Naive B cell (primary cell): ENCODE measurements around the gene GMEB2. TPM values are rescaled to one million over a fixed set of nuclear protein-coding genes. Genes with fewer than 3 reads are reported as not detected.
A peak's percentile ranks its signal among the peaks of the same experiment; 100 is the strongest.

ENCODE experiments used
- ATAC-seq, 2 donors: fragments of 150-1000 bp; cut with Tn5 transposase; 2 replicates each; pipeline ENCODE4 v1.10.0; 2021; ENCODE audit warnings: low read depth in 2 of 2, mild to moderate bottlenecking in 2 of 2, moderate library complexity in 2 of 2
- DNase-seq: peaks from one replicate; pipeline ENCODE4 v3.0.0; 2022
- H3K27ac Mint-ChIP-seq, 6 donors: one replicate each; pipeline ENCODE4 v1.8.0; 2020 to 2022; ENCODE audit warnings: mild to moderate bottlenecking in 6 of 6, mixed read lengths in 6 of 6, moderate library complexity in 5 of 6, inconsistent platforms in 2 of 6
- H3K27me3 Mint-ChIP-seq, 3 donors: one replicate each; pipeline ENCODE4 v1.8.0; 2021 to 2022; ENCODE audit warnings: mixed read lengths in 3 of 3, mild to moderate bottlenecking in 1 of 3
- H3K36me3 Mint-ChIP-seq, 2 donors: one replicate each; pipeline ENCODE4 v1.8.0; 2020 to 2022; ENCODE audit warnings: mixed read lengths in 2 of 2, inconsistent platforms in 1 of 2, mild to moderate bottlenecking in 1 of 2
- H3K4me1 Mint-ChIP-seq, 3 donors: one replicate each; pipeline ENCODE4 v1.8.0; 2020 to 2022; ENCODE audit warnings: mixed read lengths in 3 of 3, inconsistent platforms in 1 of 3, mild to moderate bottlenecking in 1 of 3, moderate library complexity in 1 of 3
- H3K4me3 Mint-ChIP-seq, 8 donors: one replicate each; pipeline ENCODE4 v1.8.0; 2020 to 2022; ENCODE audit warnings: mild to moderate bottlenecking in 8 of 8, mixed read lengths in 8 of 8, moderate library complexity in 8 of 8, inconsistent platforms in 2 of 8
- H3K9me3 Mint-ChIP-seq, 7 donors: one replicate each; pipeline ENCODE4 v1.8.0; 2020 to 2022; ENCODE audit warnings: mixed read lengths in 7 of 7, mild to moderate bottlenecking in 5 of 7, inconsistent platforms in 2 of 7, moderate library complexity in 1 of 7
- polyA plus RNA-seq, 6 donors: library from polyadenylated mRNA; unstranded; fragments of 300-500 nt; fragmentation: Illumina TruSeq; gene quantifications; one replicate each; pipeline ENCODE4 v1.2.3, GENCODE V29; 2021; ENCODE audit warnings: low read depth in 6 of 6

Gene GMEB2
- polyA plus RNA-seq, 6 donors from 2014 or later: 3.1 to 16.0 (median 8.6) TPM

DNA sequence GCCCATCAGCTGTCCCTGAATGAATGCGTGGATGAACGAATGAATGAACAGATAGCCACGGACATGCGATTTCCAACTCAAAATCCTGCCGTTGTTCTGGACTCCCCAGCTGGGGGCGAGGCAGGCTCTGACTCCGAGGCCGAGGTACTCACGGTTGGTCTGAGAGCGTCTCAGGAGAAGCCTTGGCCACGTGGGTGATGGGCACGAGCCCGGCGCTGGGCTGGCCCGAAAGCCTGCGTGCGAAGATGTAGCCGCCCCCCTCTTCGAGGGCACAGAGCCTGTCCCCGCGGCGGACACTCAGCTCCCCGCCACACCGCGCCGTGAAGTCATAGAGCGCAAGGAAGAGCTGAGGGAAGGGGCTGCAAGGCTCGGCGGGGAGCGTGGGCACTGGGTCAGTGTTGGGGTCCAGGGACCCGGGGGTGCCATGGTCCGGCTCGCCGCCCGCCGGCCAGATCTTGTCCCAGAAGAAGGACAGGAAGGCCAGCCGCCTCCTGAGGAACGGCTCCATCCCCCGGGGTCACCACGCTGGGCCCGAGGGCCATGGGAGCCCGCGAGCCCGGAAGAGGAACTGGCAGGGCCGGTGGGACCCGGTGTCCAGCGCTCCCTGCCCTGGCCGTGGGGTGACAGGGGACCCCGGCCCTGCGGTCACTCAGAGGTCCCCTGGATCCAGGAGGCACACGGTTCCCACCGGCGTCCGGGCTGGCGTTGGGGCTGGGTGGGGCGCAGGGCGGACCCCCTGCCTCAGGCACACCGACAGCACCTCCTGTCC, 79.8 kb downstream of the GMEB2 start:
- ATAC-seq (no peak), DNase-seq (no peak)
- no peak overlapping the region for H3K27ac Mint-ChIP-seq
- peaks cover 0 to 6% (median 0%) of the 10 kb centered on the region in 3 donors for H3K27me3 Mint-ChIP-seq
- H3K9me3 Mint-ChIP-seq: no peaks in the 10 kb centered on the region
- H3K36me3 Mint-ChIP-seq: no peaks in the 10 kb centered on the region
- peak overlapping the region in 1 of 8 donors; percentile 34 for H3K4me3 Mint-ChIP-seq
- peaks cover 45 to 62% (median 54%) of the 10 kb centered on the region in 3 donors for H3K4me1 Mint-ChIP-seq

- Mint-ChIP-seq H3K27me3 (peaks cover 0 to 6% (median 0%) of the 10 kb centered on the region in 3 donors), H3K27ac (no peak overlapping the region), H3K4me3 (no peak overlapping the region), H3K4me1 (peaks cover 44 to 58% (median 48%) of the 10 kb centered on the region in 3 donors), H3K9me3 (no peaks in the 10 kb centered on the region), H3K36me3 (no peaks in the 10 kb centered on the region)
- no peak for ATAC-seq
- DNase-seq: no peak
These were observed 80.5 kb downstream of the GMEB2 start for GRCh38 chr20:63546256-63546955.

DNA sequence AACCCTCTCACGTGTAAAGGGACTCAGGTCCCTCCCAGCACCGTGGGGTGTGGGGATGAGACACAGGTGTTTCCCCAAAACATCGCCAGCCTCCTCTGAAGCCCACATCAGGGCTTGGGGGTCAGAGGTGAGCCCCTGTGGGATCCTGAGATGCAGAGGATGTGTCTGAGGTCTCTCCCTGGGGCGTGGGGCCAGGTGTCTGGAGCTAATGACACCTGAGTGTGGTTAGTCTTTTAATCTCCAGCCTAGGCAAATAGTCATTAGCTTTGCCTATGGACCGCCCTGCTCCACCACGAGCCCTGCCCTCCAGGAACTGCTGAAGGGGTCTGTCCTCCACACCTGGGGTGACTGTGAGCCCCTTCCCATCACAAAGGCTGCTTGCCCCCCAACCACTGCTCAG, 81.1 kb downstream of the GMEB2 start:
- DNase-seq (no peak), ATAC-seq (peak; percentile 23 to 35)
- no peaks in the 10 kb centered on the region for H3K36me3 Mint-ChIP-seq
- no peaks in the 10 kb centered on the region for H3K9me3 Mint-ChIP-seq
- peaks cover 0 to 6% (median 0%) of the 10 kb centered on the region in 3 donors for H3K27me3 Mint-ChIP-seq
- peak overlapping the region in 1 of 6 donors; percentile 53 for H3K27ac Mint-ChIP-seq
- H3K4me1 Mint-ChIP-seq: peaks cover 39 to 58% (median 43%) of the 10 kb centered on the region in 3 donors
- H3K4me3 Mint-ChIP-seq: peak overlapping the region in 1 of 8 donors; percentile 3

- Mint-ChIP-seq H3K4me3 (peak overlapping the region in 2 of 8 donors; percentile 3 to 6), H3K36me3 (no peaks in the 10 kb centered on the region), H3K27me3 (peaks cover 0 to 2% (median 0%) of the 10 kb centered on the region in 3 donors), H3K9me3 (no peaks in the 10 kb centered on the region), H3K27ac (peak overlapping the region in 2 of 6 donors; percentile 53 to 81), H3K4me1 (peaks cover 36 to 54% (median 36%) of the 10 kb centered on the region in 3 donors)
- DNase-seq: no peak
- ATAC-seq: no peak
These were observed 81.9 kb downstream of the GMEB2 start for GRCh38 chr20:63544958-63545516.

- no peak for ATAC-seq
- Mint-ChIP-seq H3K27ac (no peak overlapping the region), H3K4me1 (peaks cover 30 to 48% (median 31%) of the 10 kb centered on the region in 3 donors), H3K27me3 (no peaks in the 10 kb centered on the region), H3K36me3 (no peaks in the 10 kb centered on the region), H3K4me3 (no peak overlapping the region), H3K9me3 (no peaks in the 10 kb centered on the region)
- no peak for DNase-seq
These were observed 82.5 kb downstream of the GMEB2 start for GRCh38 chr20:63544241-63544957.

DNA sequence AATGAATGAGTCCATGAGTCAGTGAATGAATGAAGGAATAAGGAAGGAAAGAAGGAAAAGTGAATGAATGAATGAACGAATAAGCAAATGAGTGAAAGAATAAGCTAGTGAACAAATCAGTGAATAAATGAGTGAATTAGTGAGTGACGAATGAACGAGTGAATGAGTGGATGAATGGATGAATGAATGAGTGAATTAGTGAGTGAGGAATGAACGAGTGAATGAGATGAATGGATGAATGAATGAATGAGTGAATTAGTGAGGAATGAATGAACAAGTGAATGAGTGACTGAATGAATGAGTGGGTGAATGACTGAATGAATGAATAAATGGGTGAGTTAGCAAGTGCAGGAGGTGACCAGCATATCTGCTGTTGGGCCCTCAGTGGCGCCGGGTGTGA, 83.2 kb downstream of the GMEB2 start:
- H3K4me3 Mint-ChIP-seq: peak overlapping the region in 1 of 8 donors; percentile 62
- no peak for ATAC-seq

GRCh38 chr20:63543131-63543530, 83.8 kb downstream of the GMEB2 start:
- no peaks in the 10 kb centered on the region for H3K27me3 Mint-ChIP-seq

More for the DNA sequence above, 83.2 kb downstream of the GMEB2 start:
- Mint-ChIP-seq H3K9me3 (no peaks in the 10 kb centered on the region), H3K27ac (peak overlapping the region in 1 of 6 donors; percentile 25), H3K4me1 (peaks cover 25 to 47% (median 27%) of the 10 kb centered on the region in 3 donors), H3K36me3 (no peaks in the 10 kb centered on the region), H3K27me3 (no peaks in the 10 kb centered on the region)
- no peak for DNase-seq

DNA sequence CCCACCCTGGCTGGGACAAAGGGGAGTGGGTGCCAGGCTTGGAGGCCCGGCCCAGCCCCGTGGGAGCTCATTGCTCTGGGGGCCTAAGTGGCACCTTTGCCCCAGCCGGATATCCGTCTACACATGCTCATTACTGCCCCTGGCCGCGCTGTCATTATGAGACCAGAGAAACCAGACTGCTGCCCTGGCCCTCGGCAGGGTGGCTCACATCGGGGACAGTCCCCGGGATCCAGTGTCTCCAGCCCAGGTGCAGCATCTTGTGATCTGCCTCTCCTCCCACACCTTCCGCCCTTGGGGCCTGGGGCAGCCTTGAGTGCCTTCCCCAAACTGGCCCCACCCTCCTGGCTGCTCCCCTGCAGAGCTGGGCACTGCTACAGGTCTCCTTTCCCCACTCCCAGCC, 84.2 kb downstream of the GMEB2 start:
- peaks cover 25 to 47% (median 26%) of the 10 kb centered on the region in 3 donors for H3K4me1 Mint-ChIP-seq

More at GRCh38 chr20:63543131-63543530, 83.8 kb downstream of the GMEB2 start:
- peak overlapping the region in 3 of 6 donors; percentile 74 to 89 (median 79) for H3K27ac Mint-ChIP-seq
- no peaks in the 10 kb centered on the region for H3K36me3 Mint-ChIP-seq
- peak overlapping the region in 1 of 8 donors; percentile 59 for H3K4me3 Mint-ChIP-seq
- H3K9me3 Mint-ChIP-seq: no peaks in the 10 kb centered on the region
- ATAC-seq (no peak), DNase-seq (no peak)
- H3K4me1 Mint-ChIP-seq: peaks cover 23 to 43% (median 24%) of the 10 kb centered on the region in 3 donors

DNA sequence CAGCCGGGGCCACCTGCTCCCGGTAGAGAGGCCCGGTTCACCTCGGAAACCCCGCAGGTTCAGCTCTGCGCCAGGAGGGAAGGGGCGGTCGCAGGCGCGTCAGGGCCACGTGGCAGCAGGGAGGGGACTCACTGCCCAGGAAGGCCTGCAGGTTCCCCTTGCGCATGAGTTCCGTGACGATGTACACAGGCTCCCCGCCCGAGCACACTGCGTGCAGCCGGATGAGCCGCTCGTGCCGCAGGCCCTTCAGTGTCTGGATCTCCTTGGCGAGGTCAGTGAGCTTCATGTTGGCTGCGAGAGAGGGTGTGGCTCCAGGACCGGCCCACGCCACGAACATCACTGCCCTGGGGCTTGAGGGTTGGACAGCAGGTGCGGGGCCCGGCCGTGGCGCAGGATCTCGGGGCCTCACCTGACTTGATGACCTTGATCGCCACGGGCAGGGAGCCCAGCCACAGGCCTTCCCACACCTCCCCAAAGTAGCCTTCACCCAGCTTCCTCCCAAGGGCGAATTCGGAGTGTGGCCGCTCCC, 84.8 kb downstream of the GMEB2 start:
- no peak for DNase-seq
- no peak for ATAC-seq
- H3K27ac Mint-ChIP-seq: peak overlapping the region in 1 of 6 donors; percentile 74
- no peaks in the 10 kb centered on the region for H3K27me3 Mint-ChIP-seq
- no peaks in the 10 kb centered on the region for H3K36me3 Mint-ChIP-seq
- no peaks in the 10 kb centered on the region for H3K9me3 Mint-ChIP-seq
- H3K4me1 Mint-ChIP-seq: peaks cover 25 to 53% (median 29%) of the 10 kb centered on the region in 3 donors
- H3K4me3 Mint-ChIP-seq: peak overlapping the region in 2 of 8 donors; percentile 16 to 54

More for the DNA sequence above, 84.2 kb downstream of the GMEB2 start:
- DNase-seq (peak; percentile 53), ATAC-seq (peak; percentile 8 to 39)
- H3K36me3 Mint-ChIP-seq: no peaks in the 10 kb centered on the region
- no peaks in the 10 kb centered on the region for H3K27me3 Mint-ChIP-seq
- no peaks in the 10 kb centered on the region for H3K9me3 Mint-ChIP-seq
- H3K4me3 Mint-ChIP-seq: peak overlapping the region in 6 of 8 donors; percentile 6 to 82 (median 42)
- peak overlapping the region in 4 of 6 donors; percentile 74 to 89 (median 79) for H3K27ac Mint-ChIP-seq

GRCh38 chr20:63541371-63541770, 85.5 kb downstream of the GMEB2 start:
- H3K27ac Mint-ChIP-seq: peak overlapping the region in 1 of 6 donors; percentile 24
- no peaks in the 10 kb centered on the region for H3K27me3 Mint-ChIP-seq
- no peaks in the 10 kb centered on the region for H3K9me3 Mint-ChIP-seq
- peaks cover 25 to 55% (median 33%) of the 10 kb centered on the region in 3 donors for H3K4me1 Mint-ChIP-seq
- no peak overlapping the region for H3K4me3 Mint-ChIP-seq
- DNase-seq (no peak), ATAC-seq (no peak)
- H3K36me3 Mint-ChIP-seq: no peaks in the 10 kb centered on the region

DNA sequence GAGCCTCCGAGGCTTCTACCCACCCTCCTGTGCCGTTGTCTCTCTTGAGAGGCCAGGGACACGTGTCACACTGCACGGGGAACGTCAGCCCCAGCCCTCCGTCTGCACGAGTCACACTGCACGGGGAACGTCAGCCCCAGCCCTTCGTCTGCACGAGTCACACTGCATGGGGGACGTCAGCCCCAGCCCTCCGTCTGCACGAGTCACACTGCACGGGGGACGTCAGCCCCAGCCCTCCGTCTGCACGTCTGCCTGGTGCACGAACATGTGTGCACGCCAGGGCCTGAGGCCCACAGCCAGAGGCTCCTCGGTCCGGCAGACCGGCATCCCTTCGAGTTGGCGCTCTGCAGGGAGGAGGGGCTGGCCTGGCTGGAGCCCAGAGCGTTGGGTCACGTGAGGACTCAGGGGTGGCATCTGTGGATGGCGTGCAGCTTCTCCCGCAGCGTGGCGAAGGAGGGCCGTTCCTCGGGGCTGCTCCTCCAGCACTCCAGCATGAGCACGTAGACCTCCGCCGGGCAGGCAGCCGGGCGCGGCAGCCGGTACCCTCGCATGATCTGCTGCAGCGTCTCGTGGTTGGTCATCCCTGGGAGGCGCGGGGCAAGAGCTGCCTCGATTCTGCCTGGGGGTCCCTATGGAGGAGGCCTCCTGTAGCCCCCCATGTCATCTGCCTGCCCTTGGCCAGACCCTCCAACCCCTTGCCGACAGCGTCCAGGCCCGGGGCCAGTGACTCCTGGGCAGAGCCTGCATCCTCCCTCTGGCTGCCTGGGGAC, 86.3 kb downstream of the GMEB2 start:
- Mint-ChIP-seq H3K27ac (peak overlapping the region in 1 of 6 donors; percentile 13), H3K36me3 (no peaks in the 10 kb centered on the region), H3K4me1 (peaks cover 20 to 52% (median 35%) of the 10 kb centered on the region in 3 donors), H3K9me3 (no peaks in the 10 kb centered on the region), H3K27me3 (no peaks in the 10 kb centered on the region), H3K4me3 (peak overlapping the region in 2 of 8 donors; percentile 14 to 24)
- DNase-seq (no peak), ATAC-seq (no peak)
